IMR-90 (cell line): ENCODE data around the gene PAX5. TPM values are rescaled to one million over a fixed set of nuclear protein-coding genes. Genes with fewer than 3 reads are reported as not detected.

Source experiments
- ATAC-seq: fragments of 200-7000 bp; cut with Tn5 transposase; 2 replicates; pipeline ENCODE4 v1.9.1; 2020; ENCODE audit warnings: low read depth, mild to moderate bottlenecking, moderate library complexity
- BruUV-seq: library from RNA; stranded (reverse); fragments of 400-500 nt; replicated peaks from 2 replicates; lab custom pipeline; 2021; lab: Mats Ljungman, UMichigan
- CTCF ChIA-PET: fragments of 300-600 bp; formaldehyde crosslinking; extraction: SDS; loops from one replicate; lab custom pipeline; 2021; ENCODE audit warnings: antibody characterized with exemption; lab: Yijun Ruan, JAX
- POLR2A ChIA-PET: fragments of 300-600 bp; sonication (Branson Sonifier 250); formaldehyde crosslinking; loops from one replicate; lab custom pipeline; 2022; ENCODE audit warnings: antibody characterized with exemption; ENCODE audit not compliant: unreplicated experiment; lab: Charles Lee
- DNase-seq: peaks from one replicate; pipeline ENCODE4 v3.0.0; 2013
- H2AFZ ChIP-seq: replicated peaks from 2 replicates; pipeline ENCODE3; 2013; ENCODE audit warnings: low read length, mild to moderate bottlenecking; ENCODE audit not compliant: poor library complexity
- H2AK5ac ChIP-seq: 2 replicates; pipeline ENCODE4 v1.6.1; 2013; ENCODE audit warnings: low read depth, low read length, inconsistent platforms
- H2AK9ac ChIP-seq: replicated peaks from 2 replicates; pipeline ENCODE3; 2013; ENCODE audit warnings: mild to moderate bottlenecking, low read depth, low read length, moderate library complexity; ENCODE audit not compliant: poor library complexity
- H2BK120ac ChIP-seq: 2 replicates; pipeline ENCODE4 v1.6.1; 2013; ENCODE audit warnings: low read depth, low read length, inconsistent platforms
- H2BK15ac ChIP-seq: 3 replicates; pipeline ENCODE4 v1.6.1; 2013; ENCODE audit warnings: low read depth, low read length, inconsistent platforms
- H2BK20ac ChIP-seq: 2 replicates; pipeline ENCODE4 v1.6.1; 2013; ENCODE audit warnings: low read depth, mild to moderate bottlenecking, inconsistent platforms, low read length, moderate library complexity
- H2BK5ac ChIP-seq: 2 replicates; pipeline ENCODE4 v1.6.1; 2013; ENCODE audit warnings: mild to moderate bottlenecking, low read depth, low read length, inconsistent platforms; ENCODE audit not compliant: poor library complexity, severe bottlenecking
- H3K14ac ChIP-seq: replicated peaks from 2 replicates; pipeline ENCODE4 v1.6.1; 2013; ENCODE audit warnings: low read depth, low read length, inconsistent platforms
- H3K18ac ChIP-seq: 2 replicates; pipeline ENCODE4 v1.6.1; 2013; ENCODE audit warnings: low read depth, low read length, control low read depth
- H3K23ac ChIP-seq: 2 replicates; pipeline ENCODE4 v1.6.1; 2013; ENCODE audit warnings: low read depth, low read length, inconsistent platforms
- H3K27ac ChIP-seq: 2 replicates; pipeline ENCODE4 v1.5.1; 2013; ENCODE audit warnings: mild to moderate bottlenecking, control low read depth, low read length; ENCODE audit not compliant: insufficient read depth
- H3K27me3 ChIP-seq: 2 replicates; pipeline ENCODE4 v1.6.1; 2013; ENCODE audit warnings: low read length; ENCODE audit not compliant: control insufficient read depth, insufficient read depth
- H3K36me3 ChIP-seq: 2 replicates; pipeline ENCODE4 v1.6.1; 2013; ENCODE audit warnings: low read length, mixed read lengths; ENCODE audit not compliant: control insufficient read depth, insufficient read depth
- H3K4ac ChIP-seq: 2 replicates; pipeline ENCODE4 v1.6.1; 2013; ENCODE audit warnings: low read depth, low read length, inconsistent platforms
- H3K4me1 ChIP-seq: 2 replicates; pipeline ENCODE4 v1.6.1; 2013; ENCODE audit warnings: low read length, mixed read lengths; ENCODE audit not compliant: control insufficient read depth, insufficient read depth
- H3K4me2 ChIP-seq: 2 replicates; pipeline ENCODE4 v1.6.1; 2013; ENCODE audit warnings: low read depth, mild to moderate bottlenecking, control low read depth, low read length, moderate library complexity
- H3K4me3 ChIP-seq: 2 replicates; pipeline ENCODE4 v1.5.1; 2013; ENCODE audit warnings: low read depth, mild to moderate bottlenecking, control low read depth, low read length, moderate library complexity; ENCODE audit not compliant: insufficient read depth
- H3K56ac ChIP-seq: 2 replicates; pipeline ENCODE4 v1.6.1; 2013; ENCODE audit warnings: low read length, inconsistent platforms; ENCODE audit not compliant: insufficient read depth; ENCODE audit errors: extremely low read depth
- H3K79me1 ChIP-seq, 2 experiments: 2 replicates each; pipeline ENCODE4 v1.6.1; 2013; ENCODE audit warnings: low read length in 2 of 2, inconsistent platforms in 1 of 2, low read depth in 1 of 2
- H3K9ac ChIP-seq: 2 replicates; pipeline ENCODE4 v1.6.1; 2013; ENCODE audit warnings: low read depth, low read length, control low read depth
- H3K9me1 ChIP-seq: 2 replicates; pipeline ENCODE4 v1.6.1; 2013; ENCODE audit warnings: low read length, inconsistent platforms; ENCODE audit not compliant: insufficient read depth
- H3K9me3 ChIP-seq: 2 replicates; pipeline ENCODE4 v1.6.1; 2013; ENCODE audit warnings: low read length; ENCODE audit not compliant: control insufficient read depth, insufficient read depth
- H4K20me1 ChIP-seq: 2 replicates; pipeline ENCODE4 v1.6.1; 2013; ENCODE audit warnings: low read length, inconsistent platforms; ENCODE audit not compliant: insufficient read depth
- H4K5ac ChIP-seq: 2 replicates; pipeline ENCODE4 v1.6.1; 2013; ENCODE audit warnings: mild to moderate bottlenecking, low read depth, low read length, control low read depth
- H4K8ac ChIP-seq, 2 experiments: 2 replicates each; pipeline ENCODE4 v1.6.1; 2013; ENCODE audit warnings: low read depth in 2 of 2, low read length in 2 of 2, control low read depth in 1 of 2, inconsistent platforms in 1 of 2
- H4K91ac ChIP-seq: 2 replicates; pipeline ENCODE4 v1.6.1; 2013; ENCODE audit warnings: low read depth, low read length, inconsistent platforms; ENCODE audit not compliant: insufficient read depth
- MAZ ChIP-seq: IDR thresholded peaks from 2 replicates; pipeline ENCODE4 v1.6.1; 2012; ENCODE audit warnings: low read depth, mild to moderate bottlenecking, low read length, improper control_type of control experiment, moderate library complexity, borderline replicate concordance
- MXI1 ChIP-seq: IDR thresholded peaks from 2 replicates; pipeline ENCODE4 v1.6.1; 2012; ENCODE audit warnings: low read depth, mild to moderate bottlenecking, low read length, moderate library complexity, borderline replicate concordance
- RAD21 ChIP-seq: IDR thresholded peaks from 2 replicates; pipeline ENCODE4 v1.6.1; 2012; ENCODE audit warnings: low read length, improper control_type of control experiment
- WGBS, 2 experiments: methylation state at CpG; one replicate each; pipeline versions ENCODE4 v1.1.5 to v1.1.7; 2013; ENCODE audit warnings: missing lambda C conversion rate in 2 of 2; ENCODE audit not compliant: insufficient read length in 1 of 2; ENCODE audit errors: extremely low coverage in 2 of 2; 5-methylcytosine and 5-hydroxymethylcytosine counted together
- dilution Hi-C: fragments of 300-500 bp; cut with HindIII; formaldehyde crosslinking; loops from one replicate; pipeline ENCODE4 v1.14.3; 2018; ENCODE audit warnings: low sequenced_read_pairs; ENCODE audit not compliant: unreplicated experiment
- in situ Hi-C: fragments of 300-500 bp; cut with MboI; formaldehyde crosslinking; loops from 3 replicates; pipeline ENCODE4 v1.14.3; 2019; ENCODE audit warnings: low sequenced_read_pairs, inconsistent platforms, mixed read lengths
- intact Hi-C: fragments of 100-400 bp; cut with micrococcal nuclease; formaldehyde crosslinking; loops from 2 replicates; pipeline ENCODE4 v1.10.0; 2022
- polyA plus RNA-seq, 3 experiments: library from polyadenylated mRNA; depleted of rRNA; stranded (reverse); fragments of >200 nt; gene quantifications; 2 replicates each; pipeline ENCODE4 v1.2.3, GENCODE V29; 2012; ENCODE audit warnings: low replicate concordance in 1 of 3
- total RNA-seq: library from RNA; depleted of rRNA; stranded (reverse); fragments of >200 nt; gene quantifications from 2 replicates; pipeline ENCODE4 v1.2.3, GENCODE V29; 2012

PAX5 gene
- total and polyA plus RNA-seq, 2 of the 4 experiments (the other 2 are of a cell fraction): not detected

DNA sequence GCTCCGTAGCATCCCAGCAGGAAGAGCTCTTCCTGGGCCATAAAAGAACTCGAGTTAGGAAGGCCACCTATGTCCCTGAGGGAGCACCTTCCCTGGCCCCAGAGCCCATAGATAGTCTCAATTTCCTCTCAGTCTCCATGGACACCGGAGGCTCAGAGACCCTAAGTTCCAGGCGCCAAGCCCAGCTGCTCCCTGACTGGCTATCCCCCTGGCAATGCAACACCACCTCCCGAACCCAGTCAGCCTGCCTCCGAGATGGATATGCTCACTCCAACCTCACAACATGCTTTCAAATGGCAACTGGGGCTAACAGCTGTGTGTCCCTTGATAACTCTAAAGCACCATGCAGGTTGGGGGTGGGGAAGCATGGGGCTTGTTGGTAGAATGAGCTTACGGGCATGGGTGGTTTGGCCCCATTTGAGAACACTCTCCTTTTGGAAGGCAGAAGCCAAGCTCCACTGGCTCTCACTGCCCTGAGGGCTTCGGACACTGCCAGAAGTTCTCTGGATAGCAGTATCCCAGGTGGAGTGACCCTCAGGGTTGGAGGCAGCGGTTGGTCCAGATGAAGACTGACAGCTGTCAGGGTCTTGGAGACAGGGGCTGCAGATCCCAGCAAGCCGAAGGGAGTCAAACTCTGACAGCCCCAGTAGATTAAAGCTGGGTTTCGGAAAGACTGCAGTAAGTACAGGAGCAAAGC is 165.3 kb downstream of the PAX5 start:
- BruUV-seq: no TSS peak
- TF ChIP-seq MAZ (no peak), MXI1 (no peak), RAD21 (no peak)
- intact Hi-C loops (no loop called here), in situ Hi-C loops (loop anchor here (25.0 kb wide), 1 partner anchor 394 kb away; no protein-coding TSS in a partner anchor), dilution Hi-C loops (no loop called here)
- Histone ChIP-seq H3K9me3 (no peaks in the 10 kb centered on the region), H4K20me1 (no peaks in the 10 kb centered on the region; the same call in none of the 2 replicates), H3K56ac (no peak overlapping the region), H3K27ac (no peak overlapping the region), H3K9me1 (no peaks in the 10 kb centered on the region), H3K14ac (no peak overlapping the region), H3K9ac (no peak overlapping the region), H3K4me3 (no peak overlapping the region), H2BK120ac (no peak overlapping the region), H4K5ac (no peak overlapping the region), H2BK15ac (no peak overlapping the region), H3K18ac (no peak overlapping the region), H2AFZ (no peak overlapping the region), H2AK5ac (no peak overlapping the region), H3K23ac (no peak overlapping the region), H3K79me1 (no peaks in the 10 kb centered on the region), H3K36me3 (no peaks in the 10 kb centered on the region), H3K4me2 (no peak overlapping the region), H4K8ac (no peak overlapping the region), H3K4ac (no peak overlapping the region), H4K91ac (no peak overlapping the region), H2AK9ac (no peak overlapping the region), H2BK20ac (no peak overlapping the region), H3K27me3 (peaks cover 53% of the 10 kb centered on the region), H2BK5ac (no peak overlapping the region), H3K4me1 (no peaks in the 10 kb centered on the region)
- CTCF ChIA-PET: no interaction called here
- WGBS, 2 experiments: 33% methylated on average over 5 of the region's 11 CpGs; no CpG with 5 or more reads in 1 of the 2 experiments
- ATAC-seq (no peak), DNase-seq (no peak)
- POLR2A ChIA-PET: no interaction called here
